Fibroblast of lung (primary cell): ENCODE results near the gene COQ3.

Source experiments
- EZH2 ChIP-seq: IDR thresholded peaks from 2 replicates; pipeline ENCODE4 v1.5.1; 2012; ENCODE audit warnings: low read length, control low read depth, mild to moderate bottlenecking; ENCODE audit errors: missing control alignments
- TF ChIP-seq, protein P1 (sequence below), 2 donors: IDR thresholded peaks in 1 of 2; conservative IDR thresholded peaks in 1 of 2; 1 replicate in 1 of 2; 2 replicates in 1 of 2; pipeline ENCODE4 v1.5.1; 2011 to 2012; ENCODE audit warnings: low read length in 2 of 2, control low read depth in 1 of 2, inconsistent platforms in 1 of 2, low read depth in 1 of 2, mild to moderate bottlenecking in 1 of 2

DNA sequence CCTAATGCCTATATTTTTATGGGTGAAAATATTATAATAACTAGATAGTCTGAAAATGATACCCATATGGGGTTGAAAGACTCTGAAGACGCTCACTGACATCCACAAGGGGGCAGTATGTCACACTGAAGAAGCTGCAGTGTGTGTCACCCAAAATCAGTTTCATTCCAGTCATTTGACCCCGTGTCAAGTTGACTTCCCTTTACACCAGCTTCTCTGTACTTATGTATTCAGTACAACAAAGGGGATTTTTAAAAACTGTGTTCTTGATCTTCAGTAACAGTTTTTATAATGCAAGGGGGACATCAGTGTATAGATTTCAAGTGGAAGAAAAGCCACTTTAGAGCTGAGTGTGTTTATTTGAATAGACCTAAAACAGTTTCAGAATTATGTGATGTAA, 63.8 kb downstream of the COQ3 start:
- TF ChIP-seq, protein P1, sequence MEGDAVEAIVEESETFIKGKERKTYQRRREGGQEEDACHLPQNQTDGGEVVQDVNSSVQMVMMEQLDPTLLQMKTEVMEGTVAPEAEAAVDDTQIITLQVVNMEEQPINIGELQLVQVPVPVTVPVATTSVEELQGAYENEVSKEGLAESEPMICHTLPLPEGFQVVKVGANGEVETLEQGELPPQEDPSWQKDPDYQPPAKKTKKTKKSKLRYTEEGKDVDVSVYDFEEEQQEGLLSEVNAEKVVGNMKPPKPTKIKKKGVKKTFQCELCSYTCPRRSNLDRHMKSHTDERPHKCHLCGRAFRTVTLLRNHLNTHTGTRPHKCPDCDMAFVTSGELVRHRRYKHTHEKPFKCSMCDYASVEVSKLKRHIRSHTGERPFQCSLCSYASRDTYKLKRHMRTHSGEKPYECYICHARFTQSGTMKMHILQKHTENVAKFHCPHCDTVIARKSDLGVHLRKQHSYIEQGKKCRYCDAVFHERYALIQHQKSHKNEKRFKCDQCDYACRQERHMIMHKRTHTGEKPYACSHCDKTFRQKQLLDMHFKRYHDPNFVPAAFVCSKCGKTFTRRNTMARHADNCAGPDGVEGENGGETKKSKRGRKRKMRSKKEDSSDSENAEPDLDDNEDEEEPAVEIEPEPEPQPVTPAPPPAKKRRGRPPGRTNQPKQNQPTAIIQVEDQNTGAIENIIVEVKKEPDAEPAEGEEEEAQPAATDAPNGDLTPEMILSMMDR (conservative IDR thresholded peaks at IDR 0.05 in 1 of 2, IDR thresholded peaks at IDR 0.05 in 1 of 2; ENCODE audit: low read depth in 1 of 2, low read length in 2 of 2): peak; percentile 90 to 91
- no peak for TF ChIP-seq EZH2
